Esophagus squamous epithelium (tissue), 4 donors: ENCODE measurements around the gene DAPK1.

Experiments
- CTCF ChIP-seq, 6 experiments: fragments of 450-650 bp in 4 of 6; fragments of 200-600 bp in 2 of 6; sonication (generic) in 2 of 6; IDR thresholded peaks; one replicate each; pipeline ENCODE4 v1.5.1; 2016 to 2019; ENCODE audit warnings: antibody characterized with exemption in 6 of 6, mild to moderate bottlenecking in 4 of 6, moderate library complexity in 4 of 6
- POLR2A ChIP-seq, 4 donors: fragments of 450-650 bp; IDR thresholded peaks; one replicate each; pipeline ENCODE4 v1.6.1; 2017; ENCODE audit warnings: antibody characterized with exemption in 4 of 4, mild to moderate bottlenecking in 4 of 4, moderate library complexity in 3 of 4

GRCh38 chr9:87548159-87548558 lies 50.5 kb downstream of the DAPK1 start:
- TF ChIP-seq CTCF (IDR thresholded peaks at IDR 0.05) (no peak), POLR2A (IDR thresholded peaks at IDR 0.05) (no peak)
